Measurements from ENCODE around the gene EFNA3. TPM values are rescaled to one million over a fixed set of nuclear protein-coding genes. Genes with fewer than 3 reads are reported as not detected.

Gene EFNA3
- total and polyA plus RNA-seq, 3 experiments from 2014 or later = 0.94 to 1.4 (median 1.0) TPM

GRCh38 chr1:155128755-155129473 lies 50.3 kb downstream of the EFNA3 start:
- Mint-ChIP-seq H3K4me3 (peak overlapping the region; percentile 68 to 89 (median 79)), H3K27me3 (peaks cover 16 to 34% of the 10 kb centered on the region in 2 donors), H3K4me1 (peaks cover 23 to 30% (median 23%) of the 10 kb centered on the region in 3 donors), H3K36me3 (no peaks in the 10 kb centered on the region), H3K27ac (peak overlapping the region in 4 of 8 donors; percentile 13 to 81 (median 61)), H3K9me3 (no peaks in the 10 kb centered on the region)
- no peak overlapping the region for H3K27ac ChIP-seq (ENCODE audit: low read depth, low read length)
- peaks cover 34% of the 10 kb centered on the region for H3K4me1 ChIP-seq (ENCODE audit: insufficient read depth, low read length)
- H3K9me3 ChIP-seq (ENCODE audit: low read length) = no peaks in the 10 kb centered on the region
- DNase-seq = peak in 1 of 5 donors; percentile 31
- peak overlapping the region; percentile 58 for H3K4me3 ChIP-seq (ENCODE audit: low read length)
- ChIA-PET POLR2A (no interaction called here), CTCF (interaction anchor here (0.9 to 3.0 kb wide), 6 partner anchors 14 to 67 kb away, joined by 3 to 12 read pairs (median 4); partner anchors contain the start of gene KRTCAP2)
- no peaks in the 10 kb centered on the region for H3K27me3 ChIP-seq (ENCODE audit: insufficient read depth, low read length, poor library complexity, severe bottlenecking)
- H3K36me3 ChIP-seq (ENCODE audit: insufficient read depth, low read length) = no peaks in the 10 kb centered on the region

GRCh38 chr1:155130272-155131006 lies 51.8 kb downstream of the EFNA3 start:
- Histone ChIP-seq H3K9me3 (ENCODE audit: low read length) (no peaks in the 10 kb centered on the region), H3K4me1 (ENCODE audit: insufficient read depth, low read length) (peaks cover 41% of the 10 kb centered on the region), H3K36me3 (ENCODE audit: insufficient read depth, low read length) (no peaks in the 10 kb centered on the region), H3K4me3 (ENCODE audit: low read length) (no peak overlapping the region), H3K27ac (ENCODE audit: low read depth, low read length) (peak overlapping the region; percentile 6), H3K27me3 (ENCODE audit: insufficient read depth, low read length, poor library complexity, severe bottlenecking) (no peaks in the 10 kb centered on the region)
- Mint-ChIP-seq H3K9me3 (no peaks in the 10 kb centered on the region), H3K4me1 (peaks cover 32 to 41% (median 33%) of the 10 kb centered on the region in 3 donors), H3K36me3 (peaks cover 0 to 4% (median 0%) of the 10 kb centered on the region in 3 donors), H3K4me3 (peak overlapping the region in 1 of 7 donors; percentile 37), H3K27ac (peak overlapping the region in 2 of 8 donors; percentile 13 to 77), H3K27me3 (peaks cover 16 to 31% of the 10 kb centered on the region in 2 donors)
- DNase-seq = no peak
- CTCF ChIA-PET = interaction anchor here (1.2 to 3.0 kb wide), 4 partner anchors 39 to 46 kb away, joined by 3 to 12 read pairs (median 6); partner anchors contain the start of gene KRTCAP2
- POLR2A ChIA-PET = no interaction called here

DNA sequence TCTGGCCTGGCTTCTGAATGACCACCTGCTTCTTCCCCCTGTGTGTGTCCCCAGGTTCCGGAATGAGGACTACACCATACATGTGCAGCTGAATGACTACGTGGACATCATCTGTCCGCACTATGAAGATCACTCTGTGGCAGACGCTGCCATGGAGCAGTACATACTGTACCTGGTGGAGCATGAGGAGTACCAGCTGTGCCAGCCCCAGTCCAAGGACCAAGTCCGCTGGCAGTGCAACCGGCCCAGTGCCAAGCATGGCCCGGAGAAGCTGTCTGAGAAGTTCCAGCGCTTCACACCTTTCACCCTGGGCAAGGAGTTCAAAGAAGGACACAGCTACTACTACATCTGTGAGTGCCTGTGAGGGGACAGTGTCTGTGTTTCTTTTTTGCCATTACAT lies 52.6 kb downstream of the EFNA3 start:
- POLR2A ChIA-PET = no interaction called here
- H3K27ac ChIP-seq (ENCODE audit: low read depth, low read length) = no peak overlapping the region
- peak overlapping the region in 2 of 7 donors; percentile 16 to 37 for H3K4me3 Mint-ChIP-seq

GRCh38 chr1:155131856-155132255 lies 53.2 kb downstream of the EFNA3 start:
- Mint-ChIP-seq H3K4me3 (peak overlapping the region in 2 of 7 donors; percentile 16 to 37), H3K27me3 (peaks cover 19 to 29% of the 10 kb centered on the region in 2 donors), H3K4me1 (peaks cover 35 to 46% (median 37%) of the 10 kb centered on the region in 3 donors), H3K36me3 (peaks cover 0 to 12% (median 0%) of the 10 kb centered on the region in 3 donors), H3K27ac (peak overlapping the region in 3 of 8 donors; percentile 12 to 50 (median 33)), H3K9me3 (no peaks in the 10 kb centered on the region)
- Histone ChIP-seq H3K4me3 (ENCODE audit: low read length) (no peak overlapping the region), H3K9me3 (ENCODE audit: low read length) (no peaks in the 10 kb centered on the region), H3K27ac (ENCODE audit: low read depth, low read length) (no peak overlapping the region), H3K27me3 (ENCODE audit: insufficient read depth, low read length, poor library complexity, severe bottlenecking) (no peaks in the 10 kb centered on the region), H3K4me1 (ENCODE audit: insufficient read depth, low read length) (peaks cover 38% of the 10 kb centered on the region), H3K36me3 (ENCODE audit: insufficient read depth, low read length) (no peaks in the 10 kb centered on the region)
- no peak for DNase-seq
- CTCF ChIA-PET = interaction anchor here (1.2 to 1.9 kb wide), 3 partner anchors 8 to 47 kb away, joined by 3 to 9 read pairs (median 4); partner anchors contain the start of genes DPM3 and KRTCAP2
- POLR2A ChIA-PET = no interaction called here

More for the DNA sequence above, 52.6 kb downstream of the EFNA3 start:
- Mint-ChIP-seq H3K27ac (no peak overlapping the region), H3K27me3 (peaks cover 19 to 31% of the 10 kb centered on the region in 2 donors), H3K4me1 (peaks cover 35 to 46% (median 38%) of the 10 kb centered on the region in 3 donors), H3K9me3 (no peaks in the 10 kb centered on the region), H3K36me3 (peaks cover 0 to 10% (median 0%) of the 10 kb centered on the region in 3 donors)
- Histone ChIP-seq H3K4me1 (ENCODE audit: insufficient read depth, low read length) (peaks cover 40% of the 10 kb centered on the region), H3K36me3 (ENCODE audit: insufficient read depth, low read length) (no peaks in the 10 kb centered on the region), H3K9me3 (ENCODE audit: low read length) (no peaks in the 10 kb centered on the region), H3K27me3 (ENCODE audit: insufficient read depth, low read length, poor library complexity, severe bottlenecking) (no peaks in the 10 kb centered on the region), H3K4me3 (ENCODE audit: low read length) (no peak overlapping the region)
- CTCF ChIA-PET = interaction anchor here (1.2 to 1.9 kb wide), 3 partner anchors 9 to 46 kb away, joined by 3 to 9 read pairs (median 4); partner anchors contain the start of genes DPM3 and KRTCAP2
- DNase-seq = no peak

- H3K36me3 Mint-ChIP-seq = peaks cover 0 to 17% (median 1%) of the 10 kb centered on the region in 3 donors
- H3K27ac ChIP-seq (ENCODE audit: low read depth, low read length) = no peak overlapping the region
- H3K27ac Mint-ChIP-seq = peak overlapping the region in 2 of 8 donors; percentile 8 to 94
- H3K9me3 ChIP-seq (ENCODE audit: low read length) = no peaks in the 10 kb centered on the region
- H3K4me3 Mint-ChIP-seq = peak overlapping the region in 4 of 7 donors; percentile 24 to 100 (median 95)
- ChIA-PET POLR2A (interaction anchor here (1.2 to 1.4 kb wide), 2 partner anchors 48 to 49 kb away, joined by 3 read pairs; no protein-coding TSS in a partner anchor), CTCF (interaction anchor here (1.0 to 1.1 kb wide), 3 partner anchors 11 to 83 kb away, joined by 3 read pairs; partner anchors contain the start of gene ADAM15)
- no peak for DNase-seq
- peaks cover 30% of the 10 kb centered on the region for H3K4me1 ChIP-seq (ENCODE audit: insufficient read depth, low read length)
- no peaks in the 10 kb centered on the region for H3K27me3 ChIP-seq (ENCODE audit: insufficient read depth, low read length, poor library complexity, severe bottlenecking)
- no peaks in the 10 kb centered on the region for H3K9me3 Mint-ChIP-seq
- H3K36me3 ChIP-seq (ENCODE audit: insufficient read depth, low read length) = no peaks in the 10 kb centered on the region
- H3K4me3 ChIP-seq (ENCODE audit: low read length) = no peak overlapping the region
- peaks cover 7 to 16% of the 10 kb centered on the region in 2 donors for H3K27me3 Mint-ChIP-seq
- peaks cover 34 to 48% (median 42%) of the 10 kb centered on the region in 3 donors for H3K4me1 Mint-ChIP-seq
These were observed 55.2 kb downstream of the EFNA3 start for GRCh38 chr1:155133799-155134281.

GRCh38 chr1:155134322-155134721 lies 55.7 kb downstream of the EFNA3 start:
- ChIA-PET CTCF (interaction anchor here (1.0 to 1.2 kb wide), 4 partner anchors 11 to 83 kb away, joined by 3 to 8 read pairs (median 3); partner anchors contain the start of gene ADAM15), POLR2A (interaction anchor here (1.4 kb wide), 1 partner anchor 50 kb away, joined by 3 read pairs; no protein-coding TSS in a partner anchor)
- Histone ChIP-seq H3K4me1 (ENCODE audit: insufficient read depth, low read length) (peaks cover 25% of the 10 kb centered on the region), H3K9me3 (ENCODE audit: low read length) (no peaks in the 10 kb centered on the region), H3K27ac (ENCODE audit: low read depth, low read length) (no peak overlapping the region), H3K36me3 (ENCODE audit: insufficient read depth, low read length) (no peaks in the 10 kb centered on the region), H3K27me3 (ENCODE audit: insufficient read depth, low read length, poor library complexity, severe bottlenecking) (no peaks in the 10 kb centered on the region), H3K4me3 (ENCODE audit: low read length) (no peak overlapping the region)
- Mint-ChIP-seq H3K27me3 (peaks cover 7 to 12% of the 10 kb centered on the region in 2 donors), H3K4me1 (peaks cover 32 to 46% (median 41%) of the 10 kb centered on the region in 3 donors), H3K36me3 (peaks cover 0 to 17% (median 1%) of the 10 kb centered on the region in 3 donors), H3K9me3 (no peaks in the 10 kb centered on the region), H3K4me3 (peak overlapping the region; percentile 94 to 100 (median 97)), H3K27ac (peak overlapping the region; percentile 94 to 100 (median 99))
- no peak for DNase-seq

- Histone ChIP-seq H3K4me1 (ENCODE audit: insufficient read depth, low read length) (peaks cover 23% of the 10 kb centered on the region), H3K9me3 (ENCODE audit: low read length) (no peaks in the 10 kb centered on the region), H3K36me3 (ENCODE audit: insufficient read depth, low read length) (no peaks in the 10 kb centered on the region), H3K4me3 (ENCODE audit: low read length) (peak overlapping the region; percentile 99), H3K27me3 (ENCODE audit: insufficient read depth, low read length, poor library complexity, severe bottlenecking) (no peaks in the 10 kb centered on the region), H3K27ac (ENCODE audit: low read depth, low read length) (peak overlapping the region; percentile 93)
- Mint-ChIP-seq H3K36me3 (peaks cover 0 to 17% (median 1%) of the 10 kb centered on the region in 3 donors), H3K4me3 (peak overlapping the region; percentile 94 to 100 (median 97)), H3K4me1 (peaks cover 36 to 47% (median 46%) of the 10 kb centered on the region in 3 donors), H3K27ac (peak overlapping the region; percentile 94 to 100 (median 99)), H3K27me3 (peaks cover 5 to 7% of the 10 kb centered on the region in 2 donors), H3K9me3 (no peaks in the 10 kb centered on the region)
- ChIA-PET CTCF (interaction anchor here (0.6 to 1.7 kb wide), 10 partner anchors 10 to 84 kb away, joined by 3 to 11 read pairs (median 4); partner anchors contain the start of genes ADAM15 and KRTCAP2), POLR2A (interaction anchor here (1.4 kb wide), 1 partner anchor 50 kb away, joined by 3 read pairs; no protein-coding TSS in a partner anchor)
- peak in 1 of 5 donors; percentile 25 for DNase-seq
These were observed 56.3 kb downstream of the EFNA3 start for GRCh38 chr1:155134880-155135414.
